GM18499 (cell line): ENCODE measurements around the gene MITD1.
"Not testable (repeated sequence)": the region's sequence is repeated elsewhere in the genome, so short reads cannot be mapped to it uniquely, and the experiment has no call there.

Source experiments
- ATAC-seq: cut with Tn5 transposase; IDR thresholded peaks from one replicate; pipeline ENCODE4 v1.9.1; 2021; ENCODE audit warnings: moderate number of reproducible peaks; ENCODE audit not compliant: insufficient read depth, unreplicated experiment

Gene MITD1

DNA sequence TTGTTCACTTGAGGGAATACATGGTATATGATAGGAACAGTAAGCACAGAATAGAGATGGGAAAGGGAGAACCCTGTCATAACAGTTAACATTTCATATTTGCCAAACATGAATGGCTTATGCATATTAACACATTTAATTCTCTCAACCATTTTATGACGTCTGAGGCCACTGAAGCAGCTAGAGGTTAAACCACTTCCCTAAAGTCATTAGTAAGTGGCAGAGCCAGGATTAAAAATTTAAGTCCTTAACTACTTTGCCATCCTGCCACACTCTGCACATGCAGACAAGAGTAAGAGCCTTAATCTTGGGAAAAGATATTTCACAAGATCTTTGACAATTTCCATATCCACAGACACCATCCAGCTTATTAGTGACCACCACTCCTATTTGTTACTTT, 24.0 kb downstream of the MITD1 start:
- ATAC-seq: no peak

- ATAC-seq: peak; percentile 81
These were observed 26.0 kb downstream of the MITD1 start, which contains the start of the genes LIPT1 and TSGA10 for GRCh38 chr2:99154643-99155536. Gene LIPT1 (plus strand): TSS chr2:99154967. CDS start chr2:99161958, 6,991 bp downstream. Gene TSGA10 (minus strand): TSS chr2:99154942. CDS start chr2:99109439, 45,503 bp downstream.

DNA sequence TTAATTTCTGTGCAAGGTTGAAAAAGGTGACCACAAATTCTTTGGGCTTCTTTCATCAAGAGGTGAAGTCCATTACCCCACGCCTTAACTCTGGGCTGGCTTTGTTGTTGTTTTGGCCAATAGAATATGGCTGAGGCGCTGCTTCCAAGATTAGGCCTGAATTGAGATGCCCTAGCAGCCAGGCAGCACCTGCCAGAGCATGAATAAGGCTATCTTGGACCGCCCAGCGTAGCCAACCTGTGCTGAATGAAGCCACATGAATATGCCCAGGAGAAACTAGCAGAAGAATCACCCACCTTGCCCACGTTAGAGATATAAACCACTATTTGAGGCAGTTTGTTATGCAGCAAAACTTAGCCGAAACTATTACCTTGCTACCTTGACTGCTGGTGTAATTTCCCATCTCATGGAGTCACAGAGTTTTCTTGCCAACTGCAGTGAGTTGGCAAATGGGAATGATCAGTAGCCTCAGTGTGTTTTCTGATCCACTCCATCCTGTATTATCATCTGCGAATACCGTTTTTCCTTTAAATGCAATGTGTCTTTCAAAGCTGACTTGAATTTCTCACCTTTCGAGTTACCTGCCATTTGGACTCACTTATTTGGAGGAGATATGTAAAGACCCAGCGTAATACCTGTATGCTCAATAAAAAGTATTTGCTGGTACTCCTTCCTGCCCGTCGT, 26.8 kb downstream of the MITD1 start:
- no peak for ATAC-seq

- no peak for ATAC-seq
These were observed 28.5 kb downstream of the MITD1 start for GRCh38 chr2:99152199-99152895.

- ATAC-seq: no peak
These were observed 30.2 kb downstream of the MITD1 start for GRCh38 chr2:99150706-99151105.

- peak; percentile 66 for ATAC-seq
These were observed 39.4 kb downstream of the MITD1 start, which contains the start of gene C2orf15 for GRCh38 chr2:99141110-99142108. Gene C2orf15 (plus strand): TSS chr2:99141707. CDS start chr2:99150559, 8,852 bp downstream.

GRCh38 chr2:99140860-99141109, 40.1 kb downstream of the MITD1 start:
- ATAC-seq: peak; percentile 9

- no peak for ATAC-seq
These were observed 40.6 kb downstream of the MITD1 start for GRCh38 chr2:99140056-99140859.

GRCh38 chr2:99139003-99139402, 41.9 kb downstream of the MITD1 start:
- ATAC-seq: no peak

DNA sequence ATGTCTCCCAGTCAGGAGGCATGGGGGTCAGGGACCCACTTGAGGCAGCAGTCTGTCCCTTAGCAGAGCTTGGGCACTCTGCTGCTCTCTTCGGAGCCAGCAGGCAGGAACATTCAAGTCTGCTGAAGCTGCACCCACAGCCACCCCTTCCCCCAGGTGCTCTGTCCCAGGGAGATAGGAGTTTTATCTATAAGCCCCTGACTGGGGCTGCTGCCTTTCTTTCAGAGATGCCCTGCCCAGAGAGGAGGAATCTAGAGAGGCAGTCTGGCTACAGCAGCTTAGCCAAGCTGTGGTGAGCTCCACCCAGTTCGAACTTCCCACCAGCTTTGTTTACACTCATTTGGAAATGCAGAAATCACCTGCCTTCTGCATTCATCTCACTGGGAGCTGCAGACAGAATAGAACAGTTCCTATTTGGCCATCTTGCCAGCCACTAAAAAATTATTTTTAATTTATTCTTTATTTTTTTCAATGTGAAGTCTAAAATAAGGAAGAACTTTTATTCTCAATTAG, 45.8 kb downstream of the MITD1 start:
- ATAC-seq: not testable (repeated sequence)

GRCh38 chr2:99127981-99128380, 52.9 kb downstream of the MITD1 start:
- ATAC-seq: no peak
